ENCODE results near the gene HIVEP3.
A peak's percentile ranks its signal among the peaks of the same experiment; 100 is the strongest.

Gene HIVEP3

DNA sequence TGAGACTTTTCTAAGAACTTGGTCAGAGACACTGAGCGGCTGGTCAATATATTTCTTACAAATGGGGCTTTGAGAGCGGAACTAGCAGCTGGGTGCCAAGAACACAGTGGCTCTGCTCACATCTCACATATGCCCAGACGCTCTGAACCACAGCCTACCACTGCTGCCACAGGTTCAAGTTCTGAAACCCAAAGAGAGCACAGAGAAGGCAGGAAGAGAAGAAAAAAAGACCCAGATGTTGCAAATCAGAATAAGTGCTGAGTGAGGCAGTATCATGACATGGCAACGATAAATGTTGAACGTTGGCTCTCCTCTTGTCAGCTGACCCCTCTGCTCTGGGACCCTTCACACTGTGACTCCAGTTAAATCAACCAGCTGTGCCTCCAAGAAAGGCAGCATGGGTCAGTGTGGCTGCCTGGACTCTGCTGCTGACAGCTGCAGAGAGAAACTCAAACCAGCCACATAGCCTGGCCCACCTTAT lies 26.4 kb downstream of the HIVEP3 start:
- intact Hi-C loops (cut with DNase I; ENCODE audit: low total_unique reads): no loop called here
- H3K4me3 ChIP-seq: no peak overlapping the region

DNA sequence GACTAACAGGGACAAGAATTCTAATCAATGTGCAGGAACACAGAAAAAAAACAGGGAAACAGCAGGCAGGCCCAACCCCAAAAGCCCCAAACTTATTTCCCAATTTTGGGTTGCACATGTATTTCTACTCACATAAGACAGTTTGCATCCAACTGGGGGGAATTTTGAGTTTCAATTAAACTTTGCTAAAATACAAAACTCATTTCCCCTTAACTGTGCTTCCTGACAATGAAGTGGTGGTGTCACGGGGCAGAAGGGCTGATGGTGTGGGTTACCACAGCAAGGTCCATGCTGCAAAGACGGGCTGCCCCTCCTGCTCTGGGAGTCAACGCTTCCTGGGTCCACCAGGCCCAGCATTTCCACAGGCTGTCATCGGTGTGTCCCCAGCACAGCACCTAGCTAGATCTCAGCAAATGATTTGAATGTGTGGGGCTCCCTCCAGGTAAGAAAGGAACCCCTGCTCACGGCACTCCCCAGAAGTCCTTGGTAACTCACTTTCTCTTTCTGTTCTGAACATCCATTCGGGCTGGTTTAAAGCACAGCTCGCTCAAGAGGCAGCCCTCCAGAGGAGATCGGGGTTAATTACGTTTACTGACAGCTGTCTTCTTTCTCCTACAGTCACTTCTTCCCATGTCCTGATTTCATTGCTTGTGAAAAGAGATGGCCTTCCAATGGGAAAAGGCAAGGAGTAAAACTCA lies 27.4 kb downstream of the HIVEP3 start:
- TF ChIP-seq, protein P1, sequence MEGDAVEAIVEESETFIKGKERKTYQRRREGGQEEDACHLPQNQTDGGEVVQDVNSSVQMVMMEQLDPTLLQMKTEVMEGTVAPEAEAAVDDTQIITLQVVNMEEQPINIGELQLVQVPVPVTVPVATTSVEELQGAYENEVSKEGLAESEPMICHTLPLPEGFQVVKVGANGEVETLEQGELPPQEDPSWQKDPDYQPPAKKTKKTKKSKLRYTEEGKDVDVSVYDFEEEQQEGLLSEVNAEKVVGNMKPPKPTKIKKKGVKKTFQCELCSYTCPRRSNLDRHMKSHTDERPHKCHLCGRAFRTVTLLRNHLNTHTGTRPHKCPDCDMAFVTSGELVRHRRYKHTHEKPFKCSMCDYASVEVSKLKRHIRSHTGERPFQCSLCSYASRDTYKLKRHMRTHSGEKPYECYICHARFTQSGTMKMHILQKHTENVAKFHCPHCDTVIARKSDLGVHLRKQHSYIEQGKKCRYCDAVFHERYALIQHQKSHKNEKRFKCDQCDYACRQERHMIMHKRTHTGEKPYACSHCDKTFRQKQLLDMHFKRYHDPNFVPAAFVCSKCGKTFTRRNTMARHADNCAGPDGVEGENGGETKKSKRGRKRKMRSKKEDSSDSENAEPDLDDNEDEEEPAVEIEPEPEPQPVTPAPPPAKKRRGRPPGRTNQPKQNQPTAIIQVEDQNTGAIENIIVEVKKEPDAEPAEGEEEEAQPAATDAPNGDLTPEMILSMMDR (IDR thresholded peaks at IDR 0.05): no peak
- DNase-seq: no peak
- peak overlapping the region; percentile 10 to 32 for H3K27ac ChIP-seq

More for the DNA sequence above, 26.4 kb downstream of the HIVEP3 start:
- H3K4me1 ChIP-seq: peaks cover 0 to 17% (median 14%) of the 10 kb centered on the region in 4 donors
- no peak for DNase-seq
- no peak overlapping the region for H3K27ac ChIP-seq
- TF ChIP-seq, protein P1 (IDR thresholded peaks at IDR 0.05): no peak
- no peaks in the 10 kb centered on the region for H3K27me3 ChIP-seq
- H3K36me3 ChIP-seq: no peaks in the 10 kb centered on the region
- no peaks in the 10 kb centered on the region for H3K9me3 ChIP-seq

DNA sequence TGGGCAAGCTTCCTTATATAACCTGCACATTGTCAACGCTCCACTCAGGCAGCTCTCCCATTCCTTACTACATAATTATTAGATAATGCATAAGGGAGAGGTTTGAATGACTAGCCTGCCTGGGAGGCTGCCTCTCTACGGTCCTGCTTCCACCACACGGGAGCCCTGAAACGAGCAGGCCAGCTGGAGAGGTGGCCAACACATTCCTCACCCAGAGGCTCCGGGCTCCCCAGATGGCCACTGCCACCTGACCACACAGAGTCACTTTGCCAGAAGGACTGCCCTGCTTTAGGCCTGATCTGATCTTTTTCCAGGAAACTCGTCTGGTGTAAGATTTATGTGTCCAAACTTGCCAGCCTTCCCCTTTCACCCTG lies 27.9 kb downstream of the HIVEP3 start:
- Histone ChIP-seq H3K36me3 (no peaks in the 10 kb centered on the region), H3K4me3 (no peak overlapping the region), H3K4me1 (peaks cover 0 to 17% (median 14%) of the 10 kb centered on the region in 4 donors), H3K27ac (peak overlapping the region in 1 of 2 donors; percentile 10), H3K9me3 (no peaks in the 10 kb centered on the region), H3K27me3 (no peaks in the 10 kb centered on the region)
- no peak for DNase-seq
- TF ChIP-seq, protein P1 (IDR thresholded peaks at IDR 0.05): no peak
- intact Hi-C loops (cut with DNase I; ENCODE audit: low total_unique reads): no loop called here

More for the DNA sequence above, 27.4 kb downstream of the HIVEP3 start:
- no peaks in the 10 kb centered on the region for H3K27me3 ChIP-seq
- peaks cover 0 to 17% (median 14%) of the 10 kb centered on the region in 4 donors for H3K4me1 ChIP-seq
- intact Hi-C loops (cut with DNase I; ENCODE audit: low total_unique reads): no loop called here
- peak overlapping the region; percentile 27 to 40 for H3K4me3 ChIP-seq
- no peaks in the 10 kb centered on the region for H3K36me3 ChIP-seq
- H3K9me3 ChIP-seq: no peaks in the 10 kb centered on the region

DNA sequence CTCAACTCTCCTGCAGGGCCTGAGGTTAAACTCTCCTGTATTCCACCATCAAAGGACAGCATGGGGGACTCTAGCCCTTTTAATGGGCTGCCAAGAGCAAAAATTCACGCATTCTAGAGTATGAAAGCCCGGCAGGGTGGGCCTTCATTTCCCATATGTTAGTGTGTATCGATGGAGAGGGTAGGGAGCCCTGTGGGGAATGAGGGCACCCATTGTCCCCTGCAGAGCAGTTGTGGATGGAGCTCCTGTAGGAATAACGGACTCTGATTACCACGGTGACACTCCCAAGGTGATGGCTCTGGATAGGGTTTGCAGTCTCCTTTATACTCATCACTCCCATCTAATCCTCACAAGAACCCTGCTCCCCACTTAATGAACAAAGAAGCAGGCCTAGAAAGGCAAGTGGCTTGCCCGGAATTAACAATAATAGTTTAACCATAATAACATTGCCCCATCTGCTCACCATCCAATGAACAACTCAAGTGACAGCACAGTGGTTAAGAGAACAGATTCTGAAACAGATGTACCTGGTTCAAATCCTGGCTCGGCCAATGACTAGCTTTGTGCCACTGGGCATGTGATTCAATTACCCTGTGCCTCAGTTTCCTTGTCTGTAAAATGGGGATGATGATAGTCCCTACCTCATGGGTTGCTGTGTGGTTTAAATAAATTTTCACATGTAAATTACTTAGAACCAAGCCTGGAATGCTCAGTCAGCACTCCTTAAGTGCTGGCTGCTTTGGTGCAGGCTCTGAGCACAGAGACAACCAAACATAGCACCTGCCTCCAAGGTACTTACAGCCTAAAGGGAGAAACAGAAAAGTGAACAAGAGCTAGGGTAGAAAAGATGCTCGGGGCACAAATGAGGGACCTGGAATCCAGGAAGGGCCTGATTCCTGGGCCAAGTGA lies 29.0 kb downstream of the HIVEP3 start:
- Histone ChIP-seq H3K4me3 (no peak overlapping the region), H3K36me3 (no peaks in the 10 kb centered on the region), H3K27me3 (no peaks in the 10 kb centered on the region), H3K9me3 (no peaks in the 10 kb centered on the region), H3K4me1 (peaks cover 0 to 17% (median 13%) of the 10 kb centered on the region in 4 donors), H3K27ac (no peak overlapping the region)
- TF ChIP-seq, protein P1 (IDR thresholded peaks at IDR 0.05): no peak
- no peak for DNase-seq
- intact Hi-C loops (cut with DNase I; ENCODE audit: low total_unique reads): no loop called here

DNA sequence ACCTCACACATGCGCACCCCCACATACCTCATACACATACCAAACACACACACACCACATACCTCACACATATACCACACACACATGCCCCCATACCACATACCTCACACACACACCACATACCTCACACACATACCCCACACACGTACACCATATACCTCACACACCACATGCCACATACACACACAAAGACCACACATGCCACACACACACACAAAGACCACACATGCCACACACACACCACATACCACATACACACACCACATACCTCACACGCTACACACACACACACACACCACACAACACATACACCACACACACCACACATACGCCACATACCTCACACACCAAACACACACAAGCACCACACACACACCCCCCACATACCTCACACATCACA lies 30.0 kb downstream of the HIVEP3 start:
- TF ChIP-seq, protein P1 (IDR thresholded peaks at IDR 0.05): no peak
- no peak overlapping the region for H3K4me3 ChIP-seq
- H3K36me3 ChIP-seq: no peaks in the 10 kb centered on the region
- intact Hi-C loops (cut with DNase I; ENCODE audit: low total_unique reads): no loop called here
- peaks cover 0 to 12% (median 8%) of the 10 kb centered on the region in 4 donors for H3K4me1 ChIP-seq
- no peak for DNase-seq
- H3K9me3 ChIP-seq: no peaks in the 10 kb centered on the region
- H3K27ac ChIP-seq: no peak overlapping the region
- no peaks in the 10 kb centered on the region for H3K27me3 ChIP-seq

Measured in tibial artery (tissue), 4 donors.